WTC11 (cell line): ENCODE data around the gene ISG20.
A peak's percentile ranks its signal among the peaks of the same experiment; 100 is the strongest.

Experiments
- AR ChIP-seq: fragments of 250-450 bp; sonication (Bioruptor Pico); IDR thresholded peaks from 2 replicates; pipeline ENCODE4 v1.9.0; 2021; ENCODE audit warnings: mild to moderate bottlenecking
- FOXJ3 ChIP-seq: sonication (generic); formaldehyde crosslinking; IDR thresholded peaks from 2 replicates; pipeline ENCODE4 v1.9.0; 2021; ENCODE audit warnings: missing genetic modification reagents, mild to moderate bottlenecking, borderline replicate concordance
- FOXP1 ChIP-seq: sonication (generic); formaldehyde crosslinking; IDR thresholded peaks from 2 replicates; pipeline ENCODE4 v1.8.0; 2022; ENCODE audit warnings: missing genetic modification reagents, mild to moderate bottlenecking, moderate library complexity, borderline replicate concordance
- RORB ChIP-seq: fragments of 250-450 bp; sonication (Bioruptor Pico); IDR thresholded peaks from 2 replicates; pipeline ENCODE4 v1.9.0; 2021; ENCODE audit warnings: mild to moderate bottlenecking
- SP1 ChIP-seq: sonication (generic); formaldehyde crosslinking; conservative IDR thresholded peaks from 2 replicates; pipeline ENCODE4 v1.8.1; 2022; ENCODE audit warnings: missing genetic modification reagents
- USF2 ChIP-seq: sonication (generic); formaldehyde crosslinking; IDR thresholded peaks from 2 replicates; pipeline ENCODE4 v1.8.1; 2023; ENCODE audit warnings: mild to moderate bottlenecking, missing genetic modification reagents, moderate library complexity
- ZMAT4 ChIP-seq: fragments of 250-450 bp; sonication (Bioruptor Pico); IDR thresholded peaks from 2 replicates; pipeline ENCODE4 v1.9.0; 2021; ENCODE audit warnings: mild to moderate bottlenecking
- ZNF232 ChIP-seq: sonication (generic); formaldehyde crosslinking; IDR thresholded peaks from 2 replicates; pipeline ENCODE4 v1.8.0; 2022; ENCODE audit warnings: mild to moderate bottlenecking, missing genetic modification reagents
- TF ChIP-seq, protein P1 (sequence below): fragments of 200-600 bp; IDR thresholded peaks from 2 replicates; pipeline ENCODE4 v1.8.0; 2022; ENCODE audit warnings: antibody characterized with exemption
- TF ChIP-seq, protein P2 (sequence below): sonication (generic); formaldehyde crosslinking; IDR thresholded peaks from 2 replicates; pipeline ENCODE4 v1.8.0; 2022; ENCODE audit warnings: mild to moderate bottlenecking, missing genetic modification reagents

DNA sequence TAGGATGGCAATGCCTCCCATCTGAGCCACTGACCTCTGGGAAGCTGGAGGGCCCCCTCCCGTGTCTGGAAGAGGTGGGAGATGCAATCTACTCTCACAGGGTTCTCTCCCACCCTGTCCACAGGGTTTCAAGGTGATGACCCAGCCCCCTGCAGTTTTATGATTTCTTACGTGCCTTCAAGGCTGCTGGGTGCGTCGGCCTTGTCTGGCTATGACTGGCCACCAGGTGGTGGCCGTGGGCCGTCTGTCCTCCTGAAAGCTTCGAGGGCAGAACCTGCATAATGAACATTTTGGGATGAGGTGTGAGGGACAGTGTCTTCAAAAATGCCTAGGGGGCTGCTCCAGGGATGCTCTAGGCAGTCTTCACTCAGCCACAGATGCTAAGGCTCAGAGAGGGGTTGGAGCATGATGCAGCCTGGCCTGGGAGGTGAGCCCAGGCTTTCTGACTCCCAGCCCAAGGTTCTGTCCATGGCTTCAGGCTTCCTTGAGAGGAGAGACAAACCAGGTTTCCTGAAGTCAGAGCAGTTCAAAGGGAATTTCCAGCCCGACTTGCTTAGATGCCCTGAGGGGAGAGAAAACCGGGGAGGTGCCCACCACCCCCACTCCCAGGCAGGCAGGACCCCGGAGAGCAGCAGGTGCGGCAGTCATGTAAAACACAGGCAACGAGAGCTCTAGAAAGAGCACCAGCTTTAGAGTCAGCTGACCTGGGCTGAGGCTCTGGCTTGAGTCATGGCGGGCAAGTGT lies 18.7 kb downstream of the ISG20 start:
- TF ChIP-seq SP1 (no peak), RORB (CRISPR knock-in tag) (no peak), FOXP1 (no peak), FOXJ3 (CRISPR knock-in tag) (no peak), USF2 (CRISPR knock-in tag) (no peak), AR (CRISPR knock-in tag) (no peak), ZNF232 (CRISPR knock-in tag) (no peak), ZMAT4 (CRISPR knock-in tag) (no peak)
- TF ChIP-seq, protein P1, sequence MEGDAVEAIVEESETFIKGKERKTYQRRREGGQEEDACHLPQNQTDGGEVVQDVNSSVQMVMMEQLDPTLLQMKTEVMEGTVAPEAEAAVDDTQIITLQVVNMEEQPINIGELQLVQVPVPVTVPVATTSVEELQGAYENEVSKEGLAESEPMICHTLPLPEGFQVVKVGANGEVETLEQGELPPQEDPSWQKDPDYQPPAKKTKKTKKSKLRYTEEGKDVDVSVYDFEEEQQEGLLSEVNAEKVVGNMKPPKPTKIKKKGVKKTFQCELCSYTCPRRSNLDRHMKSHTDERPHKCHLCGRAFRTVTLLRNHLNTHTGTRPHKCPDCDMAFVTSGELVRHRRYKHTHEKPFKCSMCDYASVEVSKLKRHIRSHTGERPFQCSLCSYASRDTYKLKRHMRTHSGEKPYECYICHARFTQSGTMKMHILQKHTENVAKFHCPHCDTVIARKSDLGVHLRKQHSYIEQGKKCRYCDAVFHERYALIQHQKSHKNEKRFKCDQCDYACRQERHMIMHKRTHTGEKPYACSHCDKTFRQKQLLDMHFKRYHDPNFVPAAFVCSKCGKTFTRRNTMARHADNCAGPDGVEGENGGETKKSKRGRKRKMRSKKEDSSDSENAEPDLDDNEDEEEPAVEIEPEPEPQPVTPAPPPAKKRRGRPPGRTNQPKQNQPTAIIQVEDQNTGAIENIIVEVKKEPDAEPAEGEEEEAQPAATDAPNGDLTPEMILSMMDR: peak; percentile 57; the same call in 1 of the 2 replicates
- TF ChIP-seq, protein P2, sequence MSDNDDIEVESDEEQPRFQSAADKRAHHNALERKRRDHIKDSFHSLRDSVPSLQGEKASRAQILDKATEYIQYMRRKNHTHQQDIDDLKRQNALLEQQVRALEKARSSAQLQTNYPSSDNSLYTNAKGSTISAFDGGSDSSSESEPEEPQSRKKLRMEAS: peak; percentile 48
